GM19238 (cell line): ENCODE data around the gene TXNL4A.
A peak's percentile ranks its signal among the peaks of the same experiment; 100 is the strongest.
"Not testable (repeated sequence)": the region's sequence is repeated elsewhere in the genome, so short reads cannot be mapped to it uniquely, and the experiment has no call there.

Experiments
- DNase-seq: peaks from one replicate; pipeline ENCODE4 v3.0.0; 2011; ENCODE audit warnings: low spot score; ENCODE audit not compliant: insufficient read length

TXNL4A gene

DNA sequence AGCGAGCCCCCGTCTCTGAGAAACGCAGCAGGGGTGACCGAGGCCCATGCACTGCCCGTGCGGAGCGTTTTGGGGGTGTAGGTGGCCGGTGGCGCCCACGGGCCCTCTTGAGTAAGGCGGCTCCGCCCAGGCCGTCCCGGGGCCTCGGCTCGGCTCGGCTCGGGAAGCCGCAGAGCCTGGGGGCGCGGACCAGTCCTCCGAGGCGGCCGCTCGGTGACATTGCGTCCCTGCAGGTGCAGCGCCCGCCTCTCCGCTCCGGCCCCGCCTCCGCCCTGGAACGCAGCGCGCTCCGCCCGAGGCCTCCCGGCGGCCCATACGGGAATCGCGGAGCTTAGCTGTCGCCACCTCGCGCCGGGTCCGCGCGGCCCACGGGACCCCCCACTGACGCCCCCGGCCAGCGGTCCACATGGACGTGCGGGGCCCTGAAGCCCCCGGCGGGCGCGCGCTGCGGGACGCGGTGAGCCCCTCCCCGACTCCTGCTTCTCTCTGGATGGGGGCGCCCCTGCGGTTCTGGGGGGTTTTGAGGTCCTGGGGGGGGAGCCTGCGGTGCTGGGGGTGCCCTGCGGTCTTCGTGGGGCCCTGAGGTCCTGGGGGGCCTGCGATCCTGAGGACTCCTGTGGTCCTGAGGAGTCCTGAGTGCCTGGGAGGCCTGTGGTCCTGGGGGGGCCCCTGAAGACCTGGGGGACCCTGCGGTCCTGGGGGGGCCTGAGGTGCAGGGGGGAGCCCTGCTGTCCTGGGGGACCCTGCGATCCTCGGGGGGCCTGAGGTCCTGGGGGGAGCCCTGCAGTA lies 23.8 kb downstream of the TXNL4A start, which contains the start of gene HSBP1L1:
TSS of gene HSBP1L1 (plus strand) at position 314 of the 789 bp plus-strand sequence. CDS start at position 407, 93 bp downstream.
- peak; percentile 75 for DNase-seq

DNA sequence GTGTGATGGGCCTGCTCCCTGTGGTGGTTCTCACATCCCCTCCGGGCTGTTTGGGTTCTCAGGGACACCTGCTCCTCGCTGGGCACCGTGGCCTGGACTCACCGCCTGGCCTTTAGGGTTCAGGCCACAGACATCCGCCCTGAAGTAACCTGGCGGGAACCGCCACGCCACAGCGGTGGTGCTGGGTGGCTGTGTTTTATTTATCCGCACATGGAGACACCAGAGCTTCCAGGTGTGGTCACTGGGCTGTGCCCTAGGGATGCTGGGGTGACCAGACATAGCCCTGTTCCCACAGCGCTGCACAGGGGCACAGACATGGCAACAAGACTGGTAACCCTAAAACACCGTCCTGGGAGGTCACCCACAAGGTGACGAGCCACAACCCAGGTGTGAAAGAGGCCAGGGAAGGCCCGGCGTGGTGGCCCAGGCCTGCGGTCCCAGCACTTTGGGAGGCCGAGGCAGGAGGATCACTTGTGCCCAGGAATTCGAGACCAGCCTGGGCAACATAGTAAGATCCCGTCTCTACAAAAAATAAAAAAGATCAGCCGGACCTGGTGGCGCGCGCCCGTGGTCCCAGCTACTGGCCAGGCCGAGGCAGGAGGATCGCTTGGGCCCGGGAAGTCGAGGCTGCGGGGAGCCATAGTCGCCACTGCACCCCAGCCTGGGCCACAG lies 24.6 kb downstream of the TXNL4A start:
- DNase-seq = no peak

DNA sequence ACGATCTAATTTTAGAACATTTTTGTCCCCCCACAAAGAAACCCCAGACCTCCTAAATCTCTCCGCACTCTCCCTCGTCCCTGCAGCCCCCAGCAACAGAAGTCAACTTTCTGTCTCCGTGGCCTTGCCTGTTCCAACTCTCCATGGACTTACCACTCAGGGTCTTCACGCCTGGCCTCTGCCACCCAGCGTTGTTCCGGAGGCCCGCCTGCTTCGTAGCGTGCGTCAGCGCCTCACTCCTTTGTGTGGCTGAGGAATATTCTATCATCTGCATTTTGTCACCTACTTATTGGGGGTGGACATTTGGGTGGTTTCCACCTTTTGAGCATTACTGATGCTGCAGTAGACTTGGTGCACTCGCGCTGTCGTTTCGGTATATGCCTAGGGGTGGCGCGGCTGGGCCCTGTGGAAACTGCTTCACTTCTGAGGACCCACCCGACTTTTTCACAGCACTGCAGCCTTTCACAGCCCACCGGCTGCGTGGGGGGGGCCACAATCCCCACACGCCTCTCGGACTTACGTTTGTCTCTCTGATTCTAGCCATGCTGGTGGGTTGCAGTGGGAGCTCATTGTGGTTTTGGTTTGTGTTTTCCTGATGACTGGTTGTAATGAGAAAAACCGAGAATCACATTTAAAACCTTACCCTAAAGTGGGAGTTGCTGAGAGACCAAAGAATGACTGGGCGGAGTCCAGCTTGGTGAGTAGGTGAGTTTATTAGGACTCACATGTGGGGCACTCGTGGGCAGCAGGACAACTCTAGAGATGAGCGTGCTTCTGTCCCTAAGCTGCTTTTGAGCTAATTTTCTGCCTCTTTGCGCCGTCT lies 25.3 kb downstream of the TXNL4A start:
- peak; percentile 41 for DNase-seq

DNA sequence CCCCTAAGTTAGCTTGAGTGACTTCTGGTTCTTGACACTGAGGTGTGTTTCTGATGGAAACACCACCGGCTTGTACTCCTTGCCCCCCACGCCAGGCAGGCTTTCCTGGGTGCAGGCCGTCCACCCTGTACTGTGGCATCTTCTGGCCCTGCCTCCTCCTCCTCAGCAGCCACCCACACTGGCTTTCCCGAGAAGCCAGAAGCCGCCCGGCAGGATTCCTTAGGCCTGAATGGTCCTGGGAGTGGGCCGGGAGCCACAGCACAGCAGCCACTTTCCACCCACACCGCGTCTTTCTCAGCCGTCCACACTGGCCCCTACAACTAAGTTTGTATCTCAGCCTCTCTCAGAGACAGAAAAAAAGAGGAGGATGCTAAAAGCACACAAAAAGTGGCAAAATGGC lies 26.1 kb downstream of the TXNL4A start:
- DNase-seq = no peak

DNA sequence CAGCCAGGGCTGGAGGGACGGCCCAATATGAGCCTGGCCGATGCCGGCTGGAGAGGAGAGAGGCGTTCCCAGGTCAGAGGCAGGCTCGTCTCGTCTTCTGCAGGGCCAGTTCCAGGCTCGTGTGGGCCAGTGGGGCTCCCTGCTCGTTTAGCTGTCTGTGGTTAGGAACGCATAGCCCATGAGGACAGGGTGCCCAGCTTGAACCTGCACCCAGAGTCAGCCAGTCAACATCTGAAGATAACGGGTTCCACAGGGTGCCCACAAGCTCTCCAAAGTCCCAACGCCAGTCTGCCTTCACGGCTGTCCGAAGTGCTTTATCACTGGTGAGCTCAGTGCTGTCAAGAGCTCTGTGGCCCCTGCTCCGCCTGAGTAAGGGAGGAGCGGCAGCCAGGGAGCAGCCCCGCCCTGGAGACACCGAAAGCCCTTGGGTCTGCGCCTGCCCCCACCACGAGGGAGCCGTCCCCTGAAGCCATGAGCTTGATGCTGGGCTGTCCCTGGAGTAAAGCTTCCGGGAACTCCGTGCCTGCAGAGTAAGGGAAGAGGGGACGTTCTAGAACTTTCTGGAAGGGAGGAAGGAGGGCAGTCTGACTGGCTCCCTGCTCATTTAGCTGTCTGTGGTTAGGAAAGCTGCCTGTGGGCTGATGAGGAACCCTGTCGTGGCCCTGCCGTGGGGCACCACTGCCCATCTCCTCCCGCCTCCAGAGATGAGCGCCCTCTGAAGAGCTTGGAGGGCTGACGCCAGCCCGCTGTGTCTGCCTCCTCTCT lies 26.7 kb downstream of the TXNL4A start:
- DNase-seq = no peak

DNA sequence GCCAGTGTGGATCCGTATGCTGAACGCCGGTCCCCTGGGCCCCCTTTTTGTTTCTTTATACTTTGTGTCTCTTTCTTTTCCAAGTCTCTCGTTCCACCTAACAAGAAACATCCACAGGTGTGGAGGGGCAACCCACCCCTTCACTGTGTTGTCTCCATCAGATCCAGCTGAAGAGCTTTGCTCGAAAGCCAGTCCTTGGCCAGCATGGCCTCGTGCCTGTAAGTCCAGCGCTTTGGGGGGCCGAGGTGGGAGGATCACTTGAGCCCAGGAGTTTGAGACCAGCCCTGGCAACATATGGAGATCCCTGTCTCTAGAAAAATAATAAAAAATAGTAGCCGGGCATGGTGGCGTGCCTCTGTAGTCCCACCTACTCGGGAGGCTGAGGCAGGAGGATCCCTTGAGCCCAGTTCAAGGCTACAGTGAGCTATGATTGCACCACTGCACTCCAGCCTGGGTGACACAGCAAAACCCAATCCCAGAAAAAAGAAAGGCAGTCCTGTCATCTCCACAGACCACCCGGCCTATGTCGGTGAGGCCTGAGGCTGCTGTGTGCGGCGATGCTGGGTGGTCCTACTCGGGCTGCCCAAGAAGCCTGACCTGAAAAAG lies 27.3 kb downstream of the TXNL4A start:
- no peak for DNase-seq

DNA sequence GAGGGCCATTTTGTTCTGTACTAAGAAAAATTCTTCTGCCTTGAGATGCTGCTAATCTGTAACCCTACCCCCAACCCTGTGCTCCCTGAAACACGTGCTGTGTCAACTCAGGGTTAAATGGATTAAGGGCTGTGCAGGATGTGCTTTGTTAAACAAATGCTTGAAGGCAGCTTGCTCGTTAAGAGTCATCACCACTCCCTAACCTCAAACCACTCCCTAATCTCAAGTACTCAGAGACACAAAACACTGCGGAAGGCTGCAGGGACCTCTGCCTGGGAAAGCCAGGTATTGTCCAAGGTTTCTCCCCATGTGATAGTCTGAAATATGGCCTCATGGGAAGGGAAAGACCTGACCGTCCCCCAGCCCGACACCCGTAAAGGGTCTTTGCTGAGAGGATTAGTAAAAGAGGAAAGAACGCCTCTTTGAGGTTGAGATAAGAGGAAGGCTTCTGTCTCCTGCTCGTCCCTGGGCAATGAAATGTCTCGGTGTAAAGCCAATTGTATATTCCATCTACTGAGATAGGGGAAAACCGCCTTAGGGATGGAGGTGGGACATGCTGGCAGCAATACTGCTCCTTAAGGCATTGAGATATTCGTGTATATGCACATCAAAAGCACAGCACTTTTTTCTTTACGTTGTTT lies 28.1 kb downstream of the TXNL4A start:
- not testable (repeated sequence) for DNase-seq

DNA sequence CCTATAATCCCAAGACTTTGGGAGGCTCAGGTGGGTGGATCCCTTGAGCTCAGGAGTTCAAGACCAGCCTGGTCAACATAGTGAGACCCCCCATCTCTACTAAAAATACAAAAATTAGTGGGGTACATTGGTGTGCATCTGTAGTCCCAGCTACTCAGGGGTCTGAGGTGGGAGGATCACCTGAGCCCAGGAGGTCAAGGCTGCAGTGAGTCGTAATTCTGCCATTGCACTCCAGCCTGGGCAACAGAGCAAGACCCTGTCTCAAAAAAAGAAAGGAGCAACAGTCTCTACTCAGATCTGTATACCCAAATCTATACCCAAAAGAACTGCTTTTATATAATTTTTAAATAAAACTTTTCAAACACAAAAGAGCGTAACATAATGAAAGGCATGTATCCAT lies 29.4 kb downstream of the TXNL4A start:
- no peak for DNase-seq

DNA sequence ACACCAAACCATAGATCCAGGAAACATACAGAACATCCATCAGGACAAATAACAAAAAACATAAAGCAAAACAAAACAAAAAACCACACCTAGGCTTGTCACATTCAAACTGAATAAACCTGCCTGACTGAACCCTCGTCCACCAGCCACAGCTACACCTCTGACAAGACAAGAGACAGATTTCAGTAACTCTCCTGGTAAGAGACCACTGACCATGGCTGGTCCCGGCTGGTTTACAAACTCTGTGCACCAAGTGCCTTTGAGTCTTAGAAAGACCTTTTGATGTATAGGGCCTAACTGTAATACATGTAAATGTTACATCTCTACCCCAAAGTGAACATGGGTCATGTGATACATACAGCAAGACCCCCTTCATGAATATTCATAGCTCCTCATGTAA lies 32.1 kb downstream of the TXNL4A start:
- no peak for DNase-seq

DNA sequence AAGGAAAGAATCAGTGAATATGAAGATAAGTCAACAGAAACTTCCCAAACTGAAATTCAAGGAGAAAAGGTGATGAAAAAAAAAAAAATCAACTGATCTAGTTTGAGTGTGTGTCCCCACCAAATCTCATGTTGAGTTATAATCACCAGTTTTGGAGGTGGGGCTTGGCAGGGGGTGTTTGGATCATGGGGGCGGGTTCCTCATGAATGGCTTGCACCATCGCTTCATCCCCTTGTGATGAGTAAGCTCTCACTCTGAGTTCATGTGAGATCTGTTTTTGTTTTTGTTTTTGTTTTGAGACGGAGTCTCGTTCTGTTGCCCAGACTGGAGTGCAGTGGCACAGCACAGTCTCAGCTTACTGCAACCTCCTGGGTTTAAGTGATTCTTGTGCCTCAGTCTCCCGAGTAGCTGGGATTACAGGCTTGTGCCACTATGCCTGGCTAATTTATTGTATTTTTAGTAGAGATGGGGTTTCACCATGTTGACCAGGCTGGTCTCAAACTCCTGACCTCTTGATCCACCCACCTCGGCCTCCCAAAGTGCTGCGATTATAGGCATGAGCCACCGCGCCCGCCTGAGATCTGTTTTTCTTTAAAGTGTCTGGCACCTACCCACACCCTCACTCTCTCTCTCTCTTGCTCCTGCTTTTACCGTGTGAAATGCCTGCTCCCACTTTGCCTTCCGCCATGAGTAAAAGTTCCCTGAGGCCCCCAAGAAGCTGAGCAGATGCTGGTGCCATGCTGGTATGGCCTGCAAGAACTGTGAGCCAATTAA lies 32.9 kb downstream of the TXNL4A start:
- no peak for DNase-seq

DNA sequence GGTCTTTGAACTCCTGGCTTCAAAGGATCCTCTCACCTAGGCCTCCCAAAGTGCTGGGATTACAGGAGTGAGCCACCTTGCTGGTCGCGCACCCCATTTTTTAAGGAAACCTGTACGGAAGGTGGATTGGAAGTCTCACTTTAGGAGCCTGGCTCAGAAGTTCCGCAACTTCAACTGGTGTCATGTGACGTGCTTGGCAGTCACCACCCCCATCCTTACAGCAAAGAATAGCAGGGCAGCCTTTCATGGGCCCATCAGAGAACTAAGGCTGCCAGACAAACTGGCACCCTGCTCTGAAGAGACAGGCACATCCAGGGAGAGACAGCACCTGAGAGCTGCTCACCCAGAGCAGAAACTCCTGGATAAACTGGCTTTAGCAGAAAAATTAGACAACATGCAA lies 33.6 kb downstream of the TXNL4A start:
- DNase-seq = no peak

DNA sequence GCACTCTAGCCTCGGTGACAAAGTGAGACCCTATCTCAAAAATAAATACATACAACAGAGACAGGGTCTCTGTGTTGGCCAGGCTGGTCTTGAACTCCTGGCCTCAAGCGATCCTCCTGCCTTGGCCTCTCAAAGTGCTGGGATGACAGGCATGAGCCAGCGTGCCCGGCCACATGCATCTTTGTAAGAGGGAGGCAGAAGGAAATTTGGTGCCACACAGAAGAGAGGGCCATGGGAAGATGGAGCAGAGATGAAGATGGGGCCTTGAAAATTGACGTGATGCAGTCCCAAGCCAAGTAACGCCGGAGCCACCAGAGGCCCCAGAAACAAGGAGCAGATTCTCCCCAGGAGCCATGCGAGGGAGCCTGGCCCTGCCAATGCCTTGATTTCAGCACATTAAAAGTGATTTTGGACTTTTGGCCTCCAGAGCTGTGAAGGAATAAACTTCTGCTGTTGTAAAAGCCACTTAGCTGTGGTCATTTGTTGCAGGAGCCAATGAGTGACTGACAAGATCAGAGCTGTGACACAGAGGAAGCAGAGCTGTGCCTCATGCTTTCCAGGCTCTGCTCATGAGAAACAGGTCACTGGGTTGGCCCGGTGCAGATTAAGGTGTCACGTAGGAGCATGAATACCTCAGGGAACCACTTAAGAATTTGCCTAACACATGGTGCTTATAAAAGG lies 34.3 kb downstream of the TXNL4A start:
- DNase-seq = no peak

DNA sequence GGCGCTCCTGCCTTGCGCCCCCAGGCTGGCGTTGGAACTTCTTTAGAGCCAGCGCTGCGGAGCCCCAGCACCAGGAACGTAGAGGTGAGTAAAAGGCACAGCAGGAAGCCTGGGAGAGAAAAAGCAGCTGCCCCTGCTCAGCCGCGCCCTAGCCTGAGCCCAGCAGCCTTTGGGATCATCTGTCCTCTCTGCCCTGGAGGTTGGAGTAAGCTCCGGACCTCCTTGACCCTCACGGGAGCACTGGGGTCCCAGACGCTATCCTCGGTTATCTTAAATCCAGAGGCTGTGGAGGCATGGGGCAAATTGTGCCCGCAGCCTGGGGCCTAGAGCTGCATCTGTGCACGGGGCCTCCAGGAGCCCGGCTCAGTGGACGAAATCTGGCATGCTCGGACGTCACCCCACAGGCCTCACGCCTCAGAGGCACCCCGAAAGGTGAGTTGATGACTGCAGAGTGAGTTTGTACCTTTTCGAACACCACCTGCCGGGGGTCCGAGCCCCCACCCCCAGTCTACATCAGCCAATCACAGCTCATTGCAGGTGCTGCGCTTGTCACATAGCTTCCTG lies 35.3 kb downstream of the TXNL4A start:
- no peak for DNase-seq

DNA sequence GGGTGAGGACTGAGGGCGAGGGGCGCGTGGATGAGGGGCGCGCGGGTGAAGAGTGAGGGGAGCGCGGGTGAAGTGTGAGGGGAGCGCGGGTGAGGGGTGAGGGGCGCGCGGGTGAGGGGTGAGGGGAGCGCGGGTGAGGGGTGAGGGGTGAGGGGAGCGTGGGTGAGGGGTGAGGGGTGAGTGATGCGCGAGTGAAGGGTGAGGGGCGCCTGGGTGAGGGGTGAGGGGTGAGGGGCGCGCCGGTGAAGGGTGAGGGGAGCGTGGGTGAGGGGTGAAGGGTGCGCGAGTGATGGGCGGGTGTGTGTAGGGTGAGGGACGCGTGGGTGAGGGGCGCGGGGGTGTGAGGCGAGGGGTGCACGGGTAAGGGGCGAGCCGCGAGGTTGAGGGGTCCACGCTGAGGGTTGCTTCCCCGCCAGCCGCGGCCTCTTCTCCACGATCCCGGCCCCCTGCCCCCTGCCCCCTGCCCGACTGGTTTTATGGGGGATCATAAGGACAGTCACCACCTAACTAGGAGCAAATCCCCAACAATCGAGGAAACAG lies 35.8 kb downstream of the TXNL4A start:
- no peak for DNase-seq

DNA sequence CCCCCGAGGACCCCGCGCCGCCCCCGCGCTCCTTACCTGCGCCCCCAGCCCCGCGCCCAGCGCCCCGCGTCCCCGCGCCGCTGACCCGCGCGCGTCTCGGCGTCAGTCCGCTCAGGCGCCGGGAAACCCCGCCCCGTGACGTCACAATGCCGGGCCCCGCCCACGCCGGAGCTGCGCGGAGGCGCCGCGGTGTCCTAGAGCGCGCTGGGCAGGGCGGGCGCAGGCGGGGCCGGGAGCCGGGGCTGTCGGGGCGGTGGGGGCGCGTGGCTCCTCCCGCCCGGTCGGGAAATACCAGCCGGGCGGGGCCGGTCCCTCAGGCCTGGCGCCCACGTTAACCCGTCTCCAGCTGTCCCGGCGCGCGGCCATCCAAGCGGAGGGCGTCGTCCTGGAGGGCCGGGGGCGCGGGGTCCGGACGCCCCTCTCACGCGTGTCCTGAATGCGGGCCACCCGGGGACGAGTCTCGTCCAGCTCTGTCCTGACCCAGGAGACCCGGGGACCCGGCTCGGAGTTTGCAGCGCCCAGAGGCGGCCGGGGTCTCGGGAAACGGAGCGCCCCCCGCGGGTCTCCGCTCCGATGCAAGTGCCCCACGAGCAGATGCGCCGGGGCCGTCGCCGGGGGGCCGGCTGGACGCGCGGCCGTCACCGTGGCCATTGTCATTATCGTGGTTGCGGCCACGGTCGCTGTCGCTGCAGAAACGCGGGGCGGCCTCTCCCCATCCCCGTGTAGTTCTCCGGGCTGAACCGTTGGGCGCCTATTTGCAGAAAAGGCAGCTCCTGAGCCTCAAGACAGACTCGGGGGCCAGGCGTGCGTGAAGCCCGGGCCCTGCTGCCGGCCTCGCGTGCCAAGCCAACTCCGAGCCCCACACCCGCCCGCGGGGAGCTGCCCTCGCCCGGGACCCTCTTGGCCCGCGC lies 36.6 kb downstream of the TXNL4A start, which contains the start of gene SLC66A2:
TSS of gene SLC66A2 (minus strand) at position 109 of the 911 bp plus-strand sequence. CDS start 727 bp downstream, outside the sequence.
- DNase-seq = peak; percentile 89

DNA sequence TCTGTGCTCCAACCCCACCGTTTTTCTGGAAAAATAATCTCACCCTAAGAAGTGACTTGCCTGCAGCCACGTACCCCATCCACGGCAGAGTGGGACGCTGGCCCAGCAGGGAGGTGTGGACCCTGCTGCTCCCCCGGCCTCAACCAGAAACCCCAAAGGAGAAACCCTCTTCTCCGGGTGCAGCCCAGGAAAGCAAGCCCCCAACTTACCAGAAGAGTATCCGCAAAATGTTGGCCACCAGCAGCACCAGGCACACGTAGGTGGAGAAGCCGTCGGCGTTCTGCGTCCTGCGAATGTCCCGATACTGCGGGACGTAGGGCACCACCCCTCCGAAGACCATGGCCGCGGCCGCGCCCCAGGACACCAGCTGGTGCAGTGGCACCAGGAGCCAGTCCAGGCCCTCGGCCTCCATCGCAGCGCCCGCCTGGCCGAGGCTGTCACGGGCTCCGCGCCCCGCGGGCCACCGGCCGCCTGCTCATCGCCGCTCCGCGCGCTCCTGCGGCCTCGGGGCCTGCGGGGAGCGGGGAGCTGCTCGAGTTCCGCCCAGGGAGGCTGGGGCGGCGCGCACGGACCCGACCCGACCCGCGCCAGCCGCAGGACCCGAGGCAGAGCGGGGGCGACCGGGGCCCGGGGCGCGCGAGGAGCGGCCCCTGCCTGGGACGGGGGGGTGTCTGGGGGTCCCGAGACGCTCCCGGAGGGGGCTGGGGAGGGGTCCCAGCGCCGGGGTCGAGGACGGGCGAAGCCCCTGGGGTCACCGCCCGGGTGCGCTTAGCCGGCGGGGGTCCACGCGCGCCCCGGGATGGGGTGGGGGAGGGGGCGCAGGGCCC lies 37.6 kb downstream of the TXNL4A start:
- DNase-seq = peak; percentile 37
